Stimulated activated CD4-positive, alpha-beta T cell treated with anti-CD3 and anti-CD28 coated beads, Interleukin-4, amount 100 ng/mL, for 4 hours (primary cell): ENCODE results near the gene MCEMP1.

Experiments
- DNase-seq, 2 experiments: peaks; one replicate each; pipeline ENCODE4 v3.0.0-alpha.2; 2020

The MCEMP1 gene

DNA sequence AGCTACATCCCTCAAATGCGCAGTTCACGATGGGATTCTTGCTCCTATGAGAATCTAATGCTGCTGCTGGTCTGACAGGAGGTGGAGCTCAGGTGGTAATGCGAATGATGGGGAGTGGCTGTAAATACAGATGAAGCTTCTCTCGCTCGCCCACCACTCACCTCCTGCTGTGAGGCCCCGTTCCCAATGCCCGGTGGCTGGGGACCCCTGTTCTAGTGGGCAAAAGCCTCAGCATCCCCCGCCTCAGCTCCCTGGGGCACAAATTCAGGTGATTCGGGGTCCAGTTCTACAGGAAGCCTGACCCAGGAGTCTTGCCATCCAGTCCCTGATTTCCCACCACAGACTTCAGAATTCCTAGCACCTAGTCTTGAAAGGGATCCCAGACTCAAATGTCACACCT lies 4.4 kb upstream of the MCEMP1 start:
- DNase-seq, result no peak

DNA sequence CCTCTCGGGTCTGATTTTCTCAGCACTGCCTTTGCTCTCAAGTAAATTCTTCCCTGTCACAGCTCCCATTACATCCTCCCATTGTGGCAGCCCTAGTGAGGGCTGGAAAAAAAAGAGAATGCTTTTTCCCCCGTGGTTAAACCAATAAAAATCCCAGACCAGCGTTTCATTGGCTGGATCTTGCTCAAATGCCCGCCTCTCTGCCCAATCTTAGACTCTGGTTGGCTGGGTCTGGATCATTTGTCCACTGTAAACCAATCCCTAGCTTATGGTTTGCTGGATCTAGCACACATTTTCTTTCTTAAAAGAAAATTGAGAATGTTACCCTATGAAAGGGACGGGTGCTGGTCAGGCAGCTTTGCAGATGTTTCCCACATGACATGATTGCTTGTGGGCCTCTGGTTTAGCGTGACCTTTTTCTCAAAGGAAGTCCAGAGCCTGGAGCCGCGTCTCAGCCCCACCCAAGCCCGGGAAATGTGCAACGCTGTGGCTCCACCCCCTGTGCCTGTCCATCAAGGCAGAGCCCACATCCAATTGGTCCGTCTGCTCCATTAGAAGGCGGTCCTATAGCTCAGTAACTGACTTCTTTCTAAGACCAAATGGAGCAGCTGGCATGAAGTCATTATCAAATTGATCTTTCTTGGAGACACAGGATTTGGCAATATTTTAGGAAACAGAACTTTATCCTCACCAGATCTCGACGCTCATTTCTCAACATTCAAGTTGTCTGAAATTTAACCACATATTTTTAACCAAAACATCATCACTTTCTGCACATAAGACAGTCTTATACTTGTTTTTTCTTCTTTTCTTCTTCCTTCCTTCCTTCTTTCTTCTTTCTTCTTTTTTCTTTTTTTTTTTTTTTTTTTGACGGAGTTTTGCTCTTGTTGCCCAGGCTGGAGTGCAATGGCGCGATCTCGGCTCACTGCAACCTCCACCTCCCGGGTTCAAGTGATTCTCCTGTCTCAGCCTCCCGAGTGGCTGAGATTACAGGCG lies 2.6 kb upstream of the MCEMP1 start:
- DNase-seq, result peak in 1 of 2 experiments; percentile 24

DNA sequence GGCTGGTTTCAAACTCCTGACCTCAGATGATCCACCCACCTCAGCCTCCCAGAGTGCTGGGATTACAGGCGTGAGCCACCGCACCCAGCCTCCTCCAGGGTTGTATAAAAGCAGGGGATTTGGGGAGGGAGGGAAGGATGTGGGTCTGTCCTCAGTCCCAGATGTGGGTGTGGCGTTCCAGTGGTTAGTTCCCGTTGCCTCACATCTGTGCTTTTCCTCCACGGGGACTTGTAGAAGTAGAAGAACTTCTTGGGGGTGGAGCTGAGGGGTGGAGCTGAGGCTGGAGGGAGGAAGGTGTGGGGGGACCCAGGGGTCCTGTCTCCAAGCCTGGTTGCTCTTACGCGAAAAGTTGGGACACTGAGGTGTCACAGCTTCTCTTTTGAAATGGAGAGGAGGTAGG lies 514 bp upstream of the MCEMP1 start:
- no peak for DNase-seq

DNA sequence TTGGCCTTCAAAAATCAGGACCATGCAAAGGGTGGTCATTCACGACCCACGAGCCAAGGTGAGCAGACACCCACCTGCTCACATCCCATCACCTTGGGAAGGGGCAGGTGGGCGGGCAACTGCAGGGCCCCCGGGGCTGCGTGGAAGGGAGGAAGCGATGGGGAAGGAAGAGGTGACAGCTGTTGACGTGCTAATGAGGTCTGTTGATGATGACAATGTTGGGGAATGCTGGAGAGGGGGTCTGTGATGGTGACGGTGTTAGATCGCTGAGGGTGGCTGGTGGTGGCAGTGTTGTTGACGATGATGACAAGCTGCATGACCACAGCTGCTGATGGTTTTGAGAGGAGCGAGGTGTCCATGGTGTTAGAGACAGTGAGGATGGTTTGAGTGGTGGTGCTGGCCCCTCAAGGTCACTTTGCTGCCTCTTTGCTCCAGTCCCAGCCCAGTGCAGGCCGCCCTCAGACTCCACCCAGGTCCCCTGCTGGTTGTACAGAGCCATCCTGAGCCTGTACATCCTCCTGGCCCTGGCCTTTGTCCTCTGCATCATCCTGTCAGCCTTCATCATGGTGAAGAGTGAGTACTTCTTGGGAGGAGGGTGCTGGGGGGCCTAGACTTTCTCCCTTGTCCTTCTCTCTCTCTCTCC lies 900 bp downstream of the MCEMP1 start:
- no peak for DNase-seq

DNA sequence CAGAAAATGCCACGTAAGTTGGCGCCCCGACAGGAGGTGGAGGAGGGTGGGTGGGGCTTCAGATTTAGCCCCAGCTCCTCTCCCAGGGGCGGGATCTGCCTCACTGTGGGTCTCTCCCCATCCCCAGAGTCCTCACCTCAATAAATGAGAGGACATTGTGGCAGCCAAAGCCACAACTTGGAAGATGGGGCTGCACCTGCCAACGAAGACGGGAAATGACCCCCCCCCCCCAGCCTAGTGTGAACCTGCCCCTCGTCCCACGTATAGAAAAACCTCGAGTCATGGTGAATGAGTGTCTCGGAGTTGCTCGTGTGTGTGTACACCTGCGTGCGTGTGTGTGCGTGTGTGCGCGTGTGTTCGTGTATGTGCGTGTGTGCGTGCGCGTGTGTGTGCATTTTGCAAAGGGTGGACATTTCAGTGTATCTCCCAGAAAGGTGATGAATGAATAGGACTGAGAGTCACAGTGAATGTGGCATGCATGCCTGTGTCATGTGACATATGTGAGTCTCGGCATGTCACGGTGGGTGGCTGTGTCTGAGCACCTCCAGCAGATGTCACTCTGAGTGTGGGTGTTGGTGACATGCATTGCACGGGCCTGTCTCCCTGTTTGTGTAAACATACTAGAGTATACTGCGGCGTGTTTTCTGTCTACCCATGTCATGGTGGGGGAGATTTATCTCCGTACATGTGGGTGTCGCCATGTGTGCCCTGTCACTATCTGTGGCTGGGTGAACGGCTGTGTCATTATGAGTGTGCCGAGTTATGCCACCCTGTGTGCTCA lies 2.3 kb downstream of the MCEMP1 start:
- DNase-seq, result peak; percentile 50 to 79

DNA sequence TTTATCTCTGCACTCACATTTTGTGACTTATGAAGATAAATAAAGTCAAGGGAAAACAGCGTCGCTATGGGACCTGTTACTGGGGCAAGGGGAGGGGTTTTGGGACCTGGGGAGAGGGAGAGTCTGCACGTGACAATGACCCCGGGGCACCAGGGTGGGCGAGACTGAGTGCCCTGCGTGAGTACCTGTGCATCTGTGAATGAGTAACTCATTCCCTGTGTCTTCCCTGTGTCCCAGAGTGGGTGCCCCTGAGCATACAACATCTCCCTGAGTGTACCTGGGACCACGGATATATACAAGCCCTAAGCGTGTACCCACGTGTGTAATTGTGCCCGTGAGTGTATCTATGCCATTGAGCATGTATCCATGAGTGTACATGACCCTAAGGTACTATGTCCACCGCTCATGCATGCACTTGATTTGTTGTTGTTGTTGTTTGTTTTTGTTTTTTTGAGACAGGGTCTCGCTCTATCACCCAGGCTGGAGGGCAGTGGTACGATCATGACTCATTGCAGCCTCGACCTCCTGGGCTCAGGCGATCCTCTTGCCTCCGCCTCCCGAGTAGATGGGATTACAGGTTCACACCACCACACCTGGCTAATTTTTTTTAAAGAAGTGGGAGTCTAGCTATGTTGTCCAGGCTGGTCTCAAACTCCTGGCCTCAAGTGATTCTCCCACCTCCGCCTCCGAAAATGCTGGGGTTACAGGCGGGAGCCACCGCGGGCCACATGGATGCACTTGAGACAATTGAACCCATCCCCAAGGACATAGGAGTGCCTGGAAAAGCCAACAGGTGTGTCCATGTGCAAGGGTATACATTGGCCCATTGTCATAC lies 3.1 kb downstream of the MCEMP1 start:
- no peak for DNase-seq

DNA sequence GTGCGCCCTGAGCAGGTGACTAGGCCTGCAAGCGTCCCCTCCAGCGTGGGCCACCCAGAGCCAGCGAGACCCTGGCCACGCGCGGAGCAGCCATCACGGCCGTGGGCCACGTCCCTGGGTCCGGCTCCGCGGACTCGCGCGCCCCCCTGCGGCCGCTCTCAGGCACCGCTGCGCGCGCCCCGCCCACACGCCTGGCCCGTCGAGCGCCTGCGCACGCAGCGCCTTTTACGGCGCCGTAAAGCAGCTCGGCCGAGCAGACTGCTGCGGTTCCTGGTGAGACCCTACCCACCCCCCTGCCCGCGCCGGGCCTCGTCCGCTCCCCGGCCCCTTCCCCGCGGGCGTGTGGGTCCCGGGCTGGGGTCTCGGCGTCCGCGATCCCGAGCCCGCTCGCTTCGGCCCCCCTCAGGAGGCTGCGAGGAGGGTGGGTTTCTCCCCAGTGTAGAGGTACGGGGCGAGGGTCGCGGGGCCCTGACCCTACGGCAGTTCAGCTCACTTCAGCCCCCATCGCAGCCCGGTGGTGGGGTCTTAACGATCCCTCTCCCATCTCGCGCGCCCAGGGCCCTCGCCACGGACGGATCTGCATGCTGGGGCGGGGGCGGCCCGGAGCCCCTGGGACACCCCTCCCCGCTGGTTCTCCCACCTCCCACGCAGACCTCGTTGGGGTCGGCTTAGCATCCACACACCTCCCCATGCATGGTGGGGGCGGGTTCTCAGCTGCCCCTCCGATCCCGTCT lies 3.9 kb downstream of the MCEMP1 start, which contains the start of gene TRAPPC5:
Gene TRAPPC5, plus strand, starts transcription at position 228 of the 734 bp plus-strand sequence. CDS start 1,421 bp downstream, outside the sequence.
- peak; percentile 84 to 89 for DNase-seq

DNA sequence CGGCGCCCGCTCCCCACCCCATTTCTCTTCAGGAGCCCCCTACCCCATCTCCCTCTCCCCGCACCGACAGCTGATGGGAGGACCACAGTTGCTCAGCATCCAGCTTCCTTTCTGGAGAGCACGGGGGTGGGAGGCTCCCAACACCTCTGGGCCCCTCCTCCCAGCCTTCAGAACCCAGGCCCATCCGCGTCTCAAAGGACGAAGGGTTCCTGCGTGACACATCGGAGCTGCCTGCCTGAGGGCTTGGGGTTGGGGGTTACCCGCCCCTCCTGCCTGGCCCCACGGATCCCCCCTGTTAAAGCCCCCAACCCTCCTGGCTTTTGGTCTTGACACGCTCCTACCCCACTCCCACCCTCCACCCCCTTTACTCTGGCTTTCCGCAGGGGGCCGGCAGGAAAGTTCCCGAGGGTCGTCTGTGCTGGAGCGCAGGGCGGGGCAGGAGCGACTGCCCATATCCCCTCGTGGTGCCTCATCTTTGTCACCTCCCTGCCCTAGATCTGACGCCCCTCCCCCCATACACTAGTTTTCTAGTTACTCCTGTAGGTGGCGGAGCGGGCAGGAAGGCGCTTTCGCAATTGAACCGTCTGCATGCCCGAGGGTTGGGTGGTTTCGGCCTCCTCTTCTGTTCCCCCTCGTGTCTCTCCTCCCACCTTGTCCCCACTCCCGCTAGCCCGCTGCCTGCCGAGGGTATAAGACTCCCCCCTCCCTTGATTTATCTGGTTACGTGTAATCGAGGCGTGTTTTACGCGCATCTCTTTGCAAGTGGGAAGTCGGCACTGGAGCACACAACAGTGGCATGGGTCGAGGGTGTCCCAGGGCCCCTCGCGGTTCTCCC lies 4.7 kb downstream of the MCEMP1 start:
- peak; percentile 73 to 84 for DNase-seq

DNA sequence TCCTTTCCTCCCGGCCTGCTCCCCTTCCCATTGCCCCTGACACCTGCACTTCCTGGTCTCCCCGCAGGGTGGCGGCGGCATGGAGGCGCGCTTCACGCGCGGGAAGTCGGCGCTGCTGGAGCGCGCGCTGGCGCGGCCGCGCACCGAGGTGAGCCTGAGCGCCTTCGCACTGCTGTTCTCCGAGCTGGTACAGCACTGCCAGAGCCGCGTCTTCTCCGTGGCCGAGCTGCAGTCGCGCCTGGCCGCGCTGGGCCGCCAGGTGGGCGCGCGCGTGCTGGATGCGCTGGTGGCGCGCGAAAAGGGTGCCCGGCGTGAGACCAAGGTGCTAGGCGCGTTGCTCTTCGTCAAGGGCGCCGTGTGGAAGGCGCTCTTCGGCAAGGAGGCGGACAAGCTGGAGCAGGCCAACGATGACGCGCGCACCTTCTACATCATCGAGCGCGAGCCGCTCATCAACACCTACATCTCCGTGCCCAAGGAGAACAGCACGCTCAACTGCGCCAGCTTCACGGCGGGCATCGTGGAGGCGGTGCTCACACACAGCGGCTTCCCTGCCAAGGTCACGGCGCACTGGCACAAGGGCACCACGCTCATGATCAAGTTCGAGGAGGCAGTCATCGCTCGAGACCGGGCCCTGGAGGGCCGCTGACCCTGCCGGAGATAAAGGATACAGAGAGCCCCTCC lies 5.4 kb downstream of the MCEMP1 start:
- DNase-seq, result no peak

DNA sequence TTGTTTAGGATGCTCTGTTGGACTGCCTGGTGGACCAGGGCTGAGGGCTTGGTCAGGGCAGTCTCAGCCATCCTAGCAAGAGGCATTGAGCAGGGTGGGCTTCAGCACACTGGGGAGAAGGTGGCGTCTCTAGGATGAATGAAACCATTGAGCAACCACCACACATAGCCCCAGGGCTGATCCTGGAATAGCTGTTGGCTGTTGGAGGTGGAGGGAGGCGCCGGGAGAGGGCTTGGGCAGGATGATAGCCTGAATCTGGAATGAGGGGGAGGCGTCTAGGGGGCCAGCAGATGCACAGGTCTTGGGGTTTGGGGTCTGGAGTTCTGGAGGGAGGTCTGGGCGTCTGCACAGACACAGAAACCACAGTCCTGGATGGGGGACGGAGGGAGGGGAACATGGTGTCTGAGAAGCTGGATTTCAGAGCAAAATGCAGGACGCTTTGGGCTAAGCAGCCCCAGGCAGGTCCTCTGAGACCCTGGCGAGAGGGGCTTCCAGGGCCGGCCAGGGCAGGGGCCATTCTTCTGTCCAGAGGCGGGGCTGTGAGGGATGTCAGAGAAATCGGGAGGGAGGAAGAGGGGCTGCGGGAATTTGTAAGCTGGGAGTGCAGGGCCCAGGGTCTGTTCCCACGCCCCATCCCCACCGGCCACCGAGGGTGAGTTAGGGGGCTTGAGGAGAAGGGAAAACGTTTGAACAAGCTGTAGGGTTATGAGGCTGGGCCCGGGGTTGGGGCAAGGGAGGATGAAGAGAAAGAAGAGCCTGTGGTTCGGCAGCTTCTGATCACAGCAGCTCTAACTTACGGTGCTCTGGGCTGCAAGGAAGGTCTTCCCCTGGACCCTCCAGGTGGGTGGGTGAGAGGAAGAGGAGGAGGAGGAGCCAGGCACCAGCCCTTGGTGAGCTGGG lies 8.9 kb downstream of the MCEMP1 start:
- DNase-seq, result no peak

DNA sequence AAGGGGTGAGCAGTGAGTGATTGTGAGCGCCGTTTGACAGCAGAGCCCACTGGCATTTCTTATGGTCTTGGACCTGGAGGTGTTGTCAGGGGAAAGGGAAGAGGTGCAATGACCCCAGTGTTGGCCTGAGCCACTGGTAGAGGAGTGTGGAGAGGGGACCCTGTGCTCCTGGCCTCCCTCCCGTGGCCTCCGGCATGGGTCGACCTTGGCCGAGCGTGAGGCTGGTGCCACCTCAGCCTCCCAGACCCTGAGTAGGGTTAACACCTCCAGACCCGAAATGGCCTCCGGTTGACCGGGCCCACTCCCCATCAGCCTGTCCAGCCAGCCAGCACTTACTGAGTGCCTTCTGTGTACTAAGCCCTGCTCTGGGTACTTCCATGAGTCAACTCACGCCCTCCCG lies 10.3 kb downstream of the MCEMP1 start:
- DNase-seq, result no peak

DNA sequence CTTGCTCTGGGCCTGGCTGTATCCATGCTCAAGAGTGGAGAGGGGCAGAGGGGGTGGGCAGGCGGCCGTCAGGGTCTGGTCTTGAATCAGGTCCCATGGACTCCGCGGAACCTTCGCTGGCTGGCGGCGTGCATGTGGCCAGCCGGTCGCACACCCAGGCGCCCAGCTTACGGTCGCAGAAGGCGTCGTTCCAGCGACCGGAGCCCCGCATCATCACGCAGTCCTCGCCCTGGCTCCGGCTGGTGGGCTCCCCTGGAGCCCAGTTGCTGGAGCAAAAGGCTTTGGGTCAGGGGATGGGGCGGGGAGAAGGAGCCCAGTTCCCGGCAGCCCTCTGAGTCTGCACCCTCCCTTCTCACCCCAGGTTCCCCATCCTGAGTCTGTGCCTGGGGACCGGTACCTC lies 12.3 kb downstream of the MCEMP1 start:
- no peak for DNase-seq

DNA sequence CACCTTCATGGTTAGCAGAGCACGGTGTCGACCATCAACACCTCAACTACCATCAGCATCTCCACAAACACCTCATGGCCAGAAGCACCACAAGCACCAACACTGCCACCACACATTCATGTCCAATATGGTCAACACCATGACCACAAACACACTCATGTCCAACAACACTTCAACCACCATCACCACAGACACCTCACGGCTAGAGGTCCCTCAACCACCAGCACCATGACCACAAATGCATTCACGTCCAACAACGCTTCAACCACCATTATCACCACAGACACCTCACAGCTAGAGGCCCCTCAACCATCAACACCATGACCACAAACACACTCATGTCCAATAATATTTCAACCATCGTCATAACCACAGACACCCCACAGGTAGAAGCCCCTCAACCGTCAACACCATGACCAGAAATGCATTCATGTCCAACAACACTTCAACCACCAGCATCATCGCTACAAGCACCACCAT lies 13.9 kb downstream of the MCEMP1 start:
- DNase-seq, result no peak

DNA sequence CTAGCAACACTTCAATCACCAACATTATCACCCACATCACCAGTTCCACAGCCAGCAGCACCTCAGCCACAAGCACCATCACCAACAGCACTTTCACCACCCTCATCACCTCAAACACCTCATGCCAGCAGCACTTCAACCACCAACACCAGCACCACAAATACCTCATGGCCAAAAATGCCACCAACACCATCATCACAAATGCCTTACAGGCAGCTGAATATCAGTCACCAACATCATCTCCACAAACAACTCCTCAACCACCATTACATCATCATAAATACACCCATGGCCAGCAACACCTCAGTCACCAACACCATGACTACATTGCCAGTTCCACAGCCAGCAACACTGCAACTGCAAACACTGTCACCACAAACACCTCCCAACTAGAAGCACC lies 14.6 kb downstream of the MCEMP1 start:
- DNase-seq, result no peak

DNA sequence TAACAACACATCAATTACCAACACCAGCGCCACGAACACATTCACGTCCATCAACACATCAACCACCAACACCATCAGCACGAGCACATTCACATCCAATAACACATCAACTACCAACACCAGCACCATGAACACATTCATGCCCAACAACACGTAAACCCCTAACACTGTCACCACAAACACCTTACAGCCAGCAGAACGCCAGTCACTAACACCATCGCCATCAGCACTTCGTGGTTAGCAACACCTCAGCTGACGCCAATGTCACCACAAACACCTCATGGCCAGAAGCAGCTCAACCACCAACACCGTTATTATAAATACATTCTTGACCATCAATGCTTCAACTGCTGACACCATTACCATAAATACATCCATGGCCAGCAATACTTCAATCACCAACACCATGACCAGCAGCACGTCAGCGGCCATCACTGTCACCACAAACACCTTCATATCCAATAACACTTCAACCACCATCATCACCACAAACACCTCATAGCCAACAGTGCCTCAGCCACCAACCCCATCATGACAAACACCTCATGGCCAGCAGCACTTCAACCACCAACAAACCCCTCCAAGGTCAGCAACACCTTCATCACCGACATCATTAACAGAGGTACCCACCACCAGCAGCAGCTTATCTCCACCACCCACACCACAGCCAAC lies 15.7 kb downstream of the MCEMP1 start:
- DNase-seq, result no peak

DNA sequence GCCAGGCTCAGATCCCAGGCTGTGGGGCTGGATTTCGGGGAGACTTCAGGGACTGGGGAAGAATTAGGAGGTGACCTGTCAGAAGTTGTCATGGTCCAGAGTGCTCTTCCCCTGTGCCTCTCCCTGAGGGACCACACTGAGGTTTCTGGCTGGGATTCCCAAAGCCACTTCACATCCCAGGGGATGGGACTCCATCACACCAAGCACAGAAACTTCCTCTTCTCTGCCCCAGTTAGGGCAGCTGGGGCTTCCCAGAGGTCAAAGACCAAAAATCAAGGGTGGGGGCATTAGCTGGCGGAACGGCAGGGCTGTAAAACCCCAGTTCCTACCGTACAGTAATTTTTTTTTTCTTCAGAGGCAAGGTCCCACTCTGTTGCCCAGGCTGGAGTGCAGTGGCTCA lies 17.6 kb downstream of the MCEMP1 start:
- no peak for DNase-seq

DNA sequence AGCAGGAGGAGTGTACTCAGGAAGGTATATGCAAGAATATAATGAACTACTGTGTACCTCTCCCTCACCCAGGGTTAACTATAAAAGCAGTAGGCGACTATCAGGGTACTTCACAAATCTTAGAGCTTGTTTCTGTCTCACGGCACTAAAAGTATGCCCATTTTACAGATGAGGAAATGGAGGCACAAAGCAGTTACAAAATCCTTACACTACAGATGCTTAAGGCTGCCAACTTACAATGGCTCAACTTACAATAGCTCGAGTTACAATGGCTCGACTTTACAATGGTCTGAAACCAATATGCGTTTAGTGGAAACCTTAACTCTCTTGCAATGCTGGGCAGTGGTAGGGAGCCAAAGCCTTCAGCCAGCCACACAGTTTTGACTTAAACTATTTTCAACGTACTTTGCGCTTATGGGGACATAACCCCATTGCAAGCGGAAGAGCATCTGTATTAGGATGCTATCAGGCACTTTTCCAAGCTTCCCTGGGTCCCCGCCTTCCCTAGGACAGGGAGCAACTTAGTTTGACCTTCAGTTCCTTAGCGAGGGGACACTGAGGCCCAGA lies 20.9 kb downstream of the MCEMP1 start:
- DNase-seq, result no peak

DNA sequence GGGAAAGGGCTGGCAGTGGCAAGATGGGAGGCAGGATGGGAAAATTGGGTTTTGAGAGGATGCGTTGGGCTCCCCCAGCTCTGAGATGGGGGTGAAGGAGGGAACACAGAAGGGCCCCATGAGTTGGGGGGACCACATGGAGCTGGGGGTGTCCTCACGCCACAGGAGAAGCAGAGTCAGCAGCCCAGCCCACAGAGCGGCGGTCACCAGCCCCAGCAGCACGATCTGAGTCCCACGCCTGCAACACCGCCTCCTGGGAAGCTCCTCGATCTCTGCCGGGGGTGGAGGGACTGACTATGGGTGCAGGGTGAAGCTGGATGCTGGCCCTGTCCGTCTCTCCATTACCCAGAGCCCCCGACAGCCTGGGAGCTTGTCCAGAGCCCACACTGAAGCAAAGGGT lies 21.7 kb downstream of the MCEMP1 start:
- no peak for DNase-seq
